ENCODE measurements around the gene SLX9. TPM values are rescaled to one million over a fixed set of nuclear protein-coding genes. Genes with fewer than 3 reads are reported as not detected.
A peak's percentile ranks its signal among the peaks of the same experiment; 100 is the strongest.

SLX9 gene
- total RNA-seq, 6 donors from 2014 or later = 5.5 to 34.6 (median 22.8) TPM

DNA sequence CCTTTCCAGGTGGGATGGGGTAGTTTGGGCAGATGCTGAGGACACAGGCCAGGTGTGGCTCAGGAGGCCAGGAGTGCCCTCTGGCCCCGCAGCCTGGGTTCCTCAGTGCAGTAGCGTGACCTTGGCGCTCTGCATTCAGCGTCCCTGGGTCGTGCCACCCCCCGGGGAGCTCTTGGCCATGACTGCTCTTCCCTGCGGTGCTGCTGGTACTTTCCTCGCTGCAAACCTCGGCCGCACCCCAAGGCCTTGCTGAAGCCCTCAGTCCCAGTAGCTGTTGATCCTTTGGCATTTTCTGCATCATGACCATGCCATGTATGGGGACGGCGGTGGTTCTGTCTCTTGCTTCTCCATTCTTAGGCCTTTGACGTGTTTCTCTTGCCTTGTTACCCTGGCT, 13.8 kb downstream of the SLX9 start:
- H3K27ac ChIP-seq = peak overlapping the region in 2 of 4 donors; percentile 1 to 16
- TF ChIP-seq EP300 (IDR thresholded peaks at IDR 0.05) (no peak), POLR2AphosphoS5 (IDR thresholded peaks at IDR 0.05) (no peak), POLR2A (IDR thresholded peaks at IDR 0.05) (no peak), CTCF (IDR thresholded peaks at IDR 0.05) (no peak)
- WGBS, 2 donors = 97 to 98% methylated on average over 7 to 13 of the region's 13 CpGs
- H3K4me3 ChIP-seq = no peak overlapping the region
- H3K27me3 ChIP-seq = no peaks in the 10 kb centered on the region
- peaks cover 5 to 19% (median 10%) of the 10 kb centered on the region in 4 donors for H3K4me1 ChIP-seq
- DNase-seq (no peak), ATAC-seq (ENCODE audit: low FRiP score in 2 of 2) (no peak)
- no peaks in the 10 kb centered on the region for H3K9me3 ChIP-seq
- H3K36me3 ChIP-seq = peaks cover 0 to 29% (median 16%) of the 10 kb centered on the region in 4 donors

- Histone ChIP-seq H3K36me3 (peaks cover 0 to 31% (median 16%) of the 10 kb centered on the region in 4 donors), H3K4me1 (peaks cover 8 to 25% (median 14%) of the 10 kb centered on the region in 4 donors), H3K4me3 (no peak overlapping the region), H3K27me3 (no peaks in the 10 kb centered on the region), H3K9me3 (no peaks in the 10 kb centered on the region), H3K27ac (peak overlapping the region in 1 of 4 donors; percentile 1)
- TF ChIP-seq POLR2A (IDR thresholded peaks at IDR 0.05) (no peak), EP300 (IDR thresholded peaks at IDR 0.05) (no peak), POLR2AphosphoS5 (IDR thresholded peaks at IDR 0.05) (no peak), CTCF (IDR thresholded peaks at IDR 0.05) (no peak)
- 95 to 97% methylated on average over 16 to 22 of the region's 22 CpGs for WGBS, 2 donors
- DNase-seq (peak in 1 of 2 donors; percentile 51), ATAC-seq (ENCODE audit: low FRiP score in 2 of 2) (no peak)
Observed at GRCh38 chr21:44954281-44954771, 14.5 kb downstream of the SLX9 start.

- ATAC-seq (ENCODE audit: low FRiP score in 2 of 2) (no peak), DNase-seq (no peak)
- 75 to 86% methylated on average over 21 of the region's 21 CpGs for WGBS, 2 donors
- H3K4me1 ChIP-seq = peaks cover 12 to 23% (median 12%) of the 10 kb centered on the region in 4 donors
- TF ChIP-seq POLR2A (IDR thresholded peaks at IDR 0.05) (no peak), CTCF (IDR thresholded peaks at IDR 0.05) (no peak), POLR2AphosphoS5 (IDR thresholded peaks at IDR 0.05) (no peak), EP300 (IDR thresholded peaks at IDR 0.05) (no peak)
- H3K27ac ChIP-seq = no peak overlapping the region
- no peak overlapping the region for H3K4me3 ChIP-seq
- H3K9me3 ChIP-seq = no peaks in the 10 kb centered on the region
- peaks cover 0 to 41% (median 18%) of the 10 kb centered on the region in 4 donors for H3K36me3 ChIP-seq
- H3K27me3 ChIP-seq = no peaks in the 10 kb centered on the region
Observed at GRCh38 chr21:44955141-44955797, 15.4 kb downstream of the SLX9 start.

DNA sequence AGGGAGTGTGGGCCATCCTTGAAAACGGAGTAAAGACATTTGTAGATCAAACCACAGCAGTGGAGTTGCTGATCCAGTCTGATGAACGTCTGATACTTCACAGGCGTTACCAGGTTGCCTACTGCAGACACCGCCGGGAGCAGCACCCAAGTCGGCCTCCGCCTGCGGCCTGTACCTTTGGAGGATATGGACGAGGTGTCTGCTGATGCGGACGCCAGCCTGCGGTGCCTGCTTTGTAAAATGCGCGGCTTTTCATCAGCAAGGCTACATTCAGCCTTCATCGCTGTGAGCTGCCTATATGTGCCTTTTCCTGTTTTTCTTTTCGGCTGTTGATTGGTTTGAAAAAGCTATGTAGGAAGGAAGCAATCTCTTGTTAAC, 16.0 kb downstream of the SLX9 start:
- H3K36me3 ChIP-seq = peaks cover 0 to 44% (median 19%) of the 10 kb centered on the region in 4 donors
- ATAC-seq (ENCODE audit: low FRiP score in 2 of 2) (no peak), DNase-seq (peak in 1 of 2 donors; percentile 64)
- H3K27me3 ChIP-seq = no peaks in the 10 kb centered on the region
- no peaks in the 10 kb centered on the region for H3K9me3 ChIP-seq
- peaks cover 12 to 23% (median 12%) of the 10 kb centered on the region in 4 donors for H3K4me1 ChIP-seq
- H3K27ac ChIP-seq = no peak overlapping the region
- H3K4me3 ChIP-seq = no peak overlapping the region
- WGBS, 2 donors = 87 to 90% methylated on average over 10 to 16 of the region's 16 CpGs
- TF ChIP-seq EP300 (IDR thresholded peaks at IDR 0.05) (no peak), POLR2A (IDR thresholded peaks at IDR 0.05) (no peak), CTCF (IDR thresholded peaks at IDR 0.05) (no peak), POLR2AphosphoS5 (IDR thresholded peaks at IDR 0.05) (no peak)
